Panc1 (cell line): ENCODE data around the gene CRELD1.

Experiments
- SIN3A ChIP-seq: IDR thresholded peaks from 2 replicates; pipeline ENCODE4 v1.6.1; 2012; ENCODE audit warnings: low read depth, mild to moderate bottlenecking, low read length, moderate library complexity, borderline replicate concordance; ENCODE audit not compliant: insufficient read depth
- TF ChIP-seq, protein P1 (sequence below): fragments of 450-650 bp; IDR thresholded peaks from 2 replicates; pipeline ENCODE4 v1.5.1; 2017; ENCODE audit warnings: mild to moderate bottlenecking

DNA sequence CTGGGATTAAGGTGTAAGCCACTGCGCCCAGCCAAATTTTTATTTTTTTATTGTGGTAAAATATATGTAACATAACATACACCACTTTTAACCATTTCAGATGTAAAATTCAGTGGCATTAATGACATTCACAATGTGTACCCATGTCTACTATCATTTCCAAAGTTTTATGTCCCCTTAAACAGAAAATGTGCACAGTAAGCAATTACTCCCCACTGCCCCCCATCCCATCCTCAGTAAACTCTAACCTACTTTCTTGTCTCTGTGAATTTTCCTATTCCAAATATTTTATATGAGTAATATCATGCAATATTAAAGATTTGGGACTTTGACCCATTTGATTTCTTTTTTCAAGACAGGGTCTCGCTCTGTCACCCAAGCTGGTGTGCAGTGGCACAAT, 33.2 kb downstream of the CRELD1 start:
- TF ChIP-seq, protein P1, sequence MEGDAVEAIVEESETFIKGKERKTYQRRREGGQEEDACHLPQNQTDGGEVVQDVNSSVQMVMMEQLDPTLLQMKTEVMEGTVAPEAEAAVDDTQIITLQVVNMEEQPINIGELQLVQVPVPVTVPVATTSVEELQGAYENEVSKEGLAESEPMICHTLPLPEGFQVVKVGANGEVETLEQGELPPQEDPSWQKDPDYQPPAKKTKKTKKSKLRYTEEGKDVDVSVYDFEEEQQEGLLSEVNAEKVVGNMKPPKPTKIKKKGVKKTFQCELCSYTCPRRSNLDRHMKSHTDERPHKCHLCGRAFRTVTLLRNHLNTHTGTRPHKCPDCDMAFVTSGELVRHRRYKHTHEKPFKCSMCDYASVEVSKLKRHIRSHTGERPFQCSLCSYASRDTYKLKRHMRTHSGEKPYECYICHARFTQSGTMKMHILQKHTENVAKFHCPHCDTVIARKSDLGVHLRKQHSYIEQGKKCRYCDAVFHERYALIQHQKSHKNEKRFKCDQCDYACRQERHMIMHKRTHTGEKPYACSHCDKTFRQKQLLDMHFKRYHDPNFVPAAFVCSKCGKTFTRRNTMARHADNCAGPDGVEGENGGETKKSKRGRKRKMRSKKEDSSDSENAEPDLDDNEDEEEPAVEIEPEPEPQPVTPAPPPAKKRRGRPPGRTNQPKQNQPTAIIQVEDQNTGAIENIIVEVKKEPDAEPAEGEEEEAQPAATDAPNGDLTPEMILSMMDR: no peak
- no peak for TF ChIP-seq SIN3A
